Cardiac muscle cell (in vitro differentiated cells and primary cell): ENCODE results near the gene CRELD1. TPM values are rescaled to one million over a fixed set of nuclear protein-coding genes. Genes with fewer than 3 reads are reported as not detected.

Experiments used
- DNase-seq, 2 donors: peaks; one replicate each; pipeline versions ENCODE4 v3.0.0 to v3.0.0-alpha.2; 2010 to 2017; ENCODE audit warnings: low read depth in 1 of 2, low spot score in 1 of 2
- H3K27ac ChIP-seq: fragments of 200-600 bp; sonication (generic); 2 replicates; pipeline ENCODE4 v1.5.1; 2016
- H3K27me3 ChIP-seq: fragments of 200-600 bp; sonication (generic); 2 replicates; pipeline ENCODE4 v1.6.0; 2016; ENCODE audit warnings: control low read depth
- H3K36me3 ChIP-seq: fragments of 200-600 bp; sonication (generic); 2 replicates; pipeline ENCODE4 v1.5.1; 2016; ENCODE audit warnings: control low read depth
- H3K4me1 ChIP-seq: fragments of 200-600 bp; sonication (generic); 2 replicates; pipeline ENCODE4 v1.8.1; 2017; ENCODE audit warnings: low read depth, mild to moderate bottlenecking, mixed run types
- H3K4me3 ChIP-seq: fragments of 200-600 bp; sonication (generic); 2 replicates; pipeline ENCODE4 v1.5.1; 2016; ENCODE audit warnings: mild to moderate bottlenecking
- H3K9me3 ChIP-seq: fragments of 200-600 bp; sonication (generic); 2 replicates; pipeline ENCODE4 v1.5.1; 2017; ENCODE audit warnings: low read depth, mild to moderate bottlenecking, control low read depth
- CTCF ChIP-seq: IDR thresholded peaks from 2 replicates; pipeline ENCODE4 v1.5.1; 2012; ENCODE audit warnings: low read depth, mild to moderate bottlenecking, low read length
- polyA plus RNA-seq: library from polyadenylated mRNA; unstranded; fragments of >200 nt; fragmentation: Nextera tagmentation; extraction: Ambion mirVana; gene quantifications from 2 replicates; pipeline ENCODE4 v1.2.1, GENCODE V29; 2016
- total RNA-seq: library from RNA; depleted of rRNA; stranded (reverse); fragments of >200 nt; gene quantifications from 2 replicates; pipeline ENCODE4 v1.2.3, GENCODE V29; 2016

Gene CRELD1
- total and polyA plus RNA-seq, 2 experiments from 2014 or later: 151 to 225 TPM

DNA sequence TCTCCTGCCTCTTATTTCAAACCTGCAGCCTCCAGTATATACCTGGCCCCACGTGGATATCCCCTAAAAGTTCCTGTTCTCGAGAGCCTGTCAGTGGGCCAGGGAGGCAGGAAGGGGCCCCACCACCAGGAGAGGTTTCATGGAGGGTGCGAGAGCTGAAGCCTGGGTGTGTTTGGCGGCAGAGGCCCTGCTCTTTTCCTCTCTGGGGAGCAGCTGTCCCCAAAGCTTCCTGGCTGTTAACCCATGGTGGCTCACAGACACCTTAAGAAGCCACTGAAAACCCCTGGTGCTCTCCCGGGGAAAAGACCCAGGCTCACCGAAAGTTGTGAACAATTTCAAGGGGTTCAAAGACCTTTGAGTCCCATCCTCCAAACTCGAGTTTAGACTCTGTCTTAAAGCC lies 17.5 kb downstream of the CRELD1 start:
- no peak overlapping the region for H3K4me3 ChIP-seq
- no peak for DNase-seq
- H3K4me1 ChIP-seq: peaks cover 11% of the 10 kb centered on the region
- no peaks in the 10 kb centered on the region for H3K36me3 ChIP-seq
- H3K27me3 ChIP-seq: no peaks in the 10 kb centered on the region
- TF ChIP-seq CTCF: no peak
- no peaks in the 10 kb centered on the region for H3K9me3 ChIP-seq
- H3K27ac ChIP-seq: no peak overlapping the region

DNA sequence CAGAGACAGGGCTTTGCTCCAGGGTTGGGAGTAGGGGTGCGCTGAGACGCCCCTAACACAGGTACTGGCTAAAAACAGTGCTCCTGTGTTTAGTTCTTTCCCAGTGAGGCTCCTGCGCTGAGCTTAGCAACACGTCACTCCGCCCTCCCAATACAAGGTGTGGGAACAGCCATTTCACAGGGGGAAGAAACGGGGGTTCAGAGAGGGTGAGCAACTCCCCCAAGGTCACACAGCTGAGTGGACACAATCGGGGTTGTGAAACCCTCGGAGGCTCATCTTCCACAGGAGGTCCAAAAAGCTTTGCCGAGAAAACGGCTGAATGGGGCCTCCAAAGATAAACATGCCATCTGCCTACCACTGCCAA lies 17.9 kb downstream of the CRELD1 start:
- no peak for TF ChIP-seq CTCF
- peak overlapping the region; percentile 56 for H3K4me3 ChIP-seq

GRCh38 chr3:9951962-9952805 lies 18.6 kb downstream of the CRELD1 start, which contains the start of gene PRRT3:
Gene PRRT3, minus strand, starts transcription at chr3:9952408. Its CDS starts 2,293 bp downstream, at chr3:9950115.
- DNase-seq: peak; percentile 52 to 70
- TF ChIP-seq CTCF: no peak
- Histone ChIP-seq H3K36me3 (no peaks in the 10 kb centered on the region), H3K9me3 (no peaks in the 10 kb centered on the region), H3K4me1 (peaks cover 11% of the 10 kb centered on the region), H3K4me3 (peak within 1 kb of the TSS; percentile 56), H3K27me3 (no peaks in the 10 kb centered on the region), H3K27ac (no peak within 1 kb of the TSS)

More for the DNA sequence above, 17.9 kb downstream of the CRELD1 start:
- Histone ChIP-seq H3K9me3 (no peaks in the 10 kb centered on the region), H3K4me1 (peaks cover 11% of the 10 kb centered on the region), H3K36me3 (no peaks in the 10 kb centered on the region), H3K27ac (no peak overlapping the region), H3K27me3 (no peaks in the 10 kb centered on the region)
- no peak for DNase-seq

GRCh38 chr3:9955067-9955502 lies 21.5 kb downstream of the CRELD1 start:
- Histone ChIP-seq H3K4me3 (no peak overlapping the region), H3K36me3 (no peaks in the 10 kb centered on the region), H3K27me3 (no peaks in the 10 kb centered on the region), H3K4me1 (peaks cover 11% of the 10 kb centered on the region), H3K27ac (peak overlapping the region; percentile 57), H3K9me3 (no peaks in the 10 kb centered on the region)
- no peak for TF ChIP-seq CTCF
- DNase-seq: peak; percentile 41 to 78

- Histone ChIP-seq H3K4me3 (no peak overlapping the region), H3K27me3 (no peaks in the 10 kb centered on the region), H3K4me1 (peaks cover 11% of the 10 kb centered on the region), H3K9me3 (no peaks in the 10 kb centered on the region), H3K36me3 (no peaks in the 10 kb centered on the region), H3K27ac (no peak overlapping the region)
- no peak for DNase-seq
- no peak for TF ChIP-seq CTCF
Measured at GRCh38 chr3:9955611-9956352, 22.1 kb downstream of the CRELD1 start.
